ENCODE results near the gene CPED1.

Gene CPED1

DNA sequence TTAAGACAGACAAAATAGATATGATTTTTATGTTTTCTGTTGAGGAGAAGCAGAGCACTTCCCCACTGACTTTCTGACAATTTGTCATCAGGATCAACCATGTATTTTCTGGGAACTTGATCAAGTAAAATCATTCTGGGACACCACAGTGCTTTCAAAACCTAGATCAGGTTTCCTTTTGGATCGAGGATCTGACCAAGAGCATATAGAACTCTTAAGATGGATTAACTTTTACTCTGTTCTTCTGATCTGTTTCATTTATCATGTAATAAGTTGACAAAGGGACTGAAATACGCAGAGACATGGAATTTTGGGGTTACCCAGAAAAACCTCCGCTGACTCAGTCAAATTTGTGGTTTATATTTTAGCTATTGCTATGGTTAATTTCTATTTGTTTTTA lies 204.3 kb downstream of the CPED1 start:
- H3K18ac ChIP-seq (ENCODE audit: low read length) = no peak overlapping the region
- no peak overlapping the region for H3K9ac ChIP-seq (ENCODE audit: low read depth, low read length, poor library complexity)
- H3K27me3 ChIP-seq (ENCODE audit: control insufficient read depth in 3 of 3, insufficient read depth in 3 of 3, low read depth in 1 of 3, low read length in 3 of 3) = no peaks in the 10 kb centered on the region
- no peaks in the 10 kb centered on the region for H3K9me3 ChIP-seq (replicated peaks in 1 of 2; ENCODE audit: control insufficient read depth in 2 of 2, insufficient read depth in 1 of 2, low read depth in 1 of 2, low read length in 2 of 2)
- no peak overlapping the region for H3K4me2 ChIP-seq (ENCODE audit: insufficient read depth, low read length, poor library complexity, severe bottlenecking)
- H3K4me1 ChIP-seq (ENCODE audit: control insufficient read depth in 2 of 2, insufficient read depth in 1 of 2, low read depth in 1 of 2, low read length in 2 of 2) = no peaks in the 10 kb centered on the region
- no peaks in the 10 kb centered on the region for H3K79me1 ChIP-seq (ENCODE audit: low read depth, low read length)
- no peak overlapping the region for H3K27ac ChIP-seq (replicated peaks; ENCODE audit: low read length)
- H3K36me3 ChIP-seq (replicated peaks in 1 of 2; ENCODE audit: control insufficient read depth in 2 of 2, insufficient read depth in 2 of 2, low read length in 2 of 2) = no peaks in the 10 kb centered on the region
- H2AFZ ChIP-seq (ENCODE audit: low read length) = no peak overlapping the region
- no peak overlapping the region for H2AK5ac ChIP-seq (ENCODE audit: low read depth, low read length)
- H3K14ac ChIP-seq (ENCODE audit: low read length) = no peak overlapping the region
- no CpG with 5 or more reads among the region's 3 CpGs for WGBS, 2 donors (ENCODE audit: extremely low coverage in 2 of 2, insufficient read length in 2 of 2, insufficient replicate concordance in 1 of 2)
- H4K8ac ChIP-seq (ENCODE audit: low read depth, low read length) = no peak overlapping the region
- no peak overlapping the region for H2BK5ac ChIP-seq (ENCODE audit: low read length)
- H3K4ac ChIP-seq (ENCODE audit: low read length) = no peak overlapping the region
- H2BK120ac ChIP-seq (ENCODE audit: low read depth, low read length) = no peak overlapping the region
- H3K23ac ChIP-seq (ENCODE audit: low read depth, low read length, poor library complexity) = no peak overlapping the region
- DNase-seq (ENCODE audit: low spot score) = no peak
- H4K91ac ChIP-seq (ENCODE audit: low read depth, low read length, poor library complexity) = no peak overlapping the region
- no peak overlapping the region for H3K4me3 ChIP-seq (ENCODE audit: low read length in 2 of 2)
- no peak overlapping the region for H2BK15ac ChIP-seq (ENCODE audit: low read length)
- no peak overlapping the region for H2BK12ac ChIP-seq (ENCODE audit: low read length)

DNA sequence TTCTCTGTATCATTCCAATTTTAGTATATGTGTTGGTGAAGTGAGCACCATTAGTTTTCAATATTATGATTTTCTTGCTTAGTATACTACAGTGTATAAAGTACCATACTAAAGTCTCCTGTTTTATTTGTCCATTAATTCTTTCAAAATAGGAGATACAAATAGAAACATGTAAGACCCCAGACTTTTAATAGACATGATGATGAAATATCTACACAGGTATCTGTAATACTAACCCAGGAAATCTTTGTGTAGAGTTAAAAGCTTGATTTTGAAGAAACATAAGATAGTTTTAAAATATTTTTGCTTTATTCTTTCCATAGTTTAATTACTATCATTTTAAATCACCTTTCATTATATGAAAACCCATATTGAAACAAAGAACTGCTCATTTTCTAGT lies 206.5 kb downstream of the CPED1 start:
- Histone ChIP-seq H3K27ac (replicated peaks; ENCODE audit: low read length) (no peak overlapping the region), H3K36me3 (replicated peaks in 1 of 2; ENCODE audit: control insufficient read depth in 2 of 2, insufficient read depth in 2 of 2, low read length in 2 of 2) (no peaks in the 10 kb centered on the region), H3K4me1 (ENCODE audit: control insufficient read depth in 2 of 2, insufficient read depth in 1 of 2, low read depth in 1 of 2, low read length in 2 of 2) (no peaks in the 10 kb centered on the region), H3K79me1 (ENCODE audit: low read depth, low read length) (no peaks in the 10 kb centered on the region), H2BK5ac (ENCODE audit: low read length) (no peak overlapping the region), H2AFZ (ENCODE audit: low read length) (no peak overlapping the region), H3K27me3 (ENCODE audit: control insufficient read depth in 3 of 3, insufficient read depth in 3 of 3, low read depth in 1 of 3, low read length in 3 of 3) (no peaks in the 10 kb centered on the region), H3K9me3 (replicated peaks in 1 of 2; ENCODE audit: control insufficient read depth in 2 of 2, insufficient read depth in 1 of 2, low read depth in 1 of 2, low read length in 2 of 2) (no peaks in the 10 kb centered on the region), H2BK120ac (ENCODE audit: low read depth, low read length) (no peak overlapping the region), H3K4me3 (ENCODE audit: low read length in 2 of 2) (no peak overlapping the region), H3K14ac (ENCODE audit: low read length) (no peak overlapping the region), H4K8ac (ENCODE audit: low read depth, low read length) (no peak overlapping the region), H4K91ac (ENCODE audit: low read depth, low read length, poor library complexity) (no peak overlapping the region), H2AK5ac (ENCODE audit: low read depth, low read length) (no peak overlapping the region), H3K9ac (ENCODE audit: low read depth, low read length, poor library complexity) (no peak overlapping the region), H2BK12ac (ENCODE audit: low read length) (no peak overlapping the region), H3K18ac (ENCODE audit: low read length) (no peak overlapping the region), H2BK15ac (ENCODE audit: low read length) (no peak overlapping the region), H3K4me2 (ENCODE audit: insufficient read depth, low read length, poor library complexity, severe bottlenecking) (no peak overlapping the region), H3K4ac (ENCODE audit: low read length) (no peak overlapping the region), H3K23ac (ENCODE audit: low read depth, low read length, poor library complexity) (no peak overlapping the region)
- no peak for DNase-seq (ENCODE audit: low spot score)

DNA sequence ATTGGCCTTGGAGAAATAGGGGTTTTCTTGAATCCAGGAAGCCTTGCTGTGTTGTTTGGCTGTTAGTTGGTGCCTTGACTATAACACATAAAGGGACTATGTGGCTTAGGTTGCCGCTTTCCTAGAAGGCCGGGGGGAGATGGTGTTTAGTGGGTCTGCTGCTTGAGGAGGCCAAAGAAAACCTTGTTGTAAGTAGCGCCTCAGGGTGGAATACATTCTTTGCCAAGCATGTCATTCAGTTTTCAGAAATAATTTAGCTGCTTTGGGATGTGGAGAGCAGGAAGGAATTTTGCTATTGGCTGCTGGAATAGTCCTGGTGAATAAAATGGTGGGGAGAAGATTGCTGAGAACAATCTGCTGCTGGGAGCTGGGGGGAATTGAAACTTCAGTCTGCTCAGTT lies 207.4 kb downstream of the CPED1 start:
- H2AK5ac ChIP-seq (ENCODE audit: low read depth, low read length) = no peak overlapping the region
- H3K4ac ChIP-seq (ENCODE audit: low read length) = no peak overlapping the region
- no peak overlapping the region for H3K27ac ChIP-seq (replicated peaks; ENCODE audit: low read length)

DNA sequence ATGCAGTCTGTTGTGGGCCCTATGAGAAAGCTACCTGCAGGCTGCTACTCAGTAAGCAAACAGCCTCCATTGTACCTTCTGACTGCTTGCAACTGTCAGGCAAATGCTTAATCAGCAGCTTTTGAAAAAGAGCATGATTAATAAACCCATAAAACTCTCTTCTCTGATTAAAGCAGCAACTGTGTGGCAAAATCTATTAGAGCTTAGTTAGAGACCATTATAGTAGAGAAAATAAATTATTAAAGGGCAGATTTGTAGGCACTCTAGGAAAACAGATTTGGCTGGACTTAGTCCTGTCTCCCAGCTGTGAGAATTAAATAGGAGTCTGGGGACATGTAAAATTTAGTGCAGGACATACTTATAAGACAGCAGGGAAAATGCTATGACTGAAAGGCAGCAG lies 207.8 kb downstream of the CPED1 start:
- H2AFZ ChIP-seq (ENCODE audit: low read length) = no peak overlapping the region
- no peak overlapping the region for H4K8ac ChIP-seq (ENCODE audit: low read depth, low read length)
- no peaks in the 10 kb centered on the region for H3K9me3 ChIP-seq (replicated peaks in 1 of 2; ENCODE audit: control insufficient read depth in 2 of 2, insufficient read depth in 1 of 2, low read depth in 1 of 2, low read length in 2 of 2)
- no peak overlapping the region for H2BK5ac ChIP-seq (ENCODE audit: low read length)
- H3K23ac ChIP-seq (ENCODE audit: low read depth, low read length, poor library complexity) = no peak overlapping the region
- H3K14ac ChIP-seq (ENCODE audit: low read length) = no peak overlapping the region
- H3K36me3 ChIP-seq (replicated peaks in 1 of 2; ENCODE audit: control insufficient read depth in 2 of 2, insufficient read depth in 2 of 2, low read length in 2 of 2) = no peaks in the 10 kb centered on the region
- H3K27me3 ChIP-seq (ENCODE audit: control insufficient read depth in 3 of 3, insufficient read depth in 3 of 3, low read depth in 1 of 3, low read length in 3 of 3) = no peaks in the 10 kb centered on the region
- no peak overlapping the region for H2BK15ac ChIP-seq (ENCODE audit: low read length)
- H3K18ac ChIP-seq (ENCODE audit: low read length) = no peak overlapping the region
- DNase-seq (ENCODE audit: low spot score) = no peak
- no peaks in the 10 kb centered on the region for H3K79me1 ChIP-seq (ENCODE audit: low read depth, low read length)
- H3K4ac ChIP-seq (ENCODE audit: low read length) = no peak overlapping the region
- H3K27ac ChIP-seq (replicated peaks; ENCODE audit: low read length) = no peak overlapping the region
- no peak overlapping the region for H2AK5ac ChIP-seq (ENCODE audit: low read depth, low read length)
- no peak overlapping the region for H3K4me2 ChIP-seq (ENCODE audit: insufficient read depth, low read length, poor library complexity, severe bottlenecking)
- no peaks in the 10 kb centered on the region for H3K4me1 ChIP-seq (ENCODE audit: control insufficient read depth in 2 of 2, insufficient read depth in 1 of 2, low read depth in 1 of 2, low read length in 2 of 2)
- no peak overlapping the region for H3K4me3 ChIP-seq (ENCODE audit: low read length in 2 of 2)
- no peak overlapping the region for H2BK12ac ChIP-seq (ENCODE audit: low read length)
- H2BK120ac ChIP-seq (ENCODE audit: low read depth, low read length) = no peak overlapping the region
- no peak overlapping the region for H3K9ac ChIP-seq (ENCODE audit: low read depth, low read length, poor library complexity)
- H4K91ac ChIP-seq (ENCODE audit: low read depth, low read length, poor library complexity) = no peak overlapping the region

More for the DNA sequence above, 207.4 kb downstream of the CPED1 start:
- H3K9ac ChIP-seq (ENCODE audit: low read depth, low read length, poor library complexity) = no peak overlapping the region
- H3K4me2 ChIP-seq (ENCODE audit: insufficient read depth, low read length, poor library complexity, severe bottlenecking) = no peak overlapping the region
- DNase-seq (ENCODE audit: low spot score) = no peak
- no peak overlapping the region for H4K91ac ChIP-seq (ENCODE audit: low read depth, low read length, poor library complexity)
- no peak overlapping the region for H2AFZ ChIP-seq (ENCODE audit: low read length)
- no peaks in the 10 kb centered on the region for H3K4me1 ChIP-seq (ENCODE audit: control insufficient read depth in 2 of 2, insufficient read depth in 1 of 2, low read depth in 1 of 2, low read length in 2 of 2)
- H3K36me3 ChIP-seq (replicated peaks in 1 of 2; ENCODE audit: control insufficient read depth in 2 of 2, insufficient read depth in 2 of 2, low read length in 2 of 2) = no peaks in the 10 kb centered on the region
- H2BK5ac ChIP-seq (ENCODE audit: low read length) = no peak overlapping the region
- WGBS, 2 donors (ENCODE audit: extremely low coverage in 2 of 2, insufficient read length in 2 of 2, insufficient replicate concordance in 1 of 2) = no CpG with 5 or more reads among the region's 3 CpGs
- no peak overlapping the region for H2BK12ac ChIP-seq (ENCODE audit: low read length)
- H2BK15ac ChIP-seq (ENCODE audit: low read length) = no peak overlapping the region
- H3K18ac ChIP-seq (ENCODE audit: low read length) = no peak overlapping the region
- H3K27me3 ChIP-seq (ENCODE audit: control insufficient read depth in 3 of 3, insufficient read depth in 3 of 3, low read depth in 1 of 3, low read length in 3 of 3) = no peaks in the 10 kb centered on the region
- H4K8ac ChIP-seq (ENCODE audit: low read depth, low read length) = no peak overlapping the region
- no peak overlapping the region for H2BK120ac ChIP-seq (ENCODE audit: low read depth, low read length)
- H3K79me1 ChIP-seq (ENCODE audit: low read depth, low read length) = no peaks in the 10 kb centered on the region
- no peak overlapping the region for H3K14ac ChIP-seq (ENCODE audit: low read length)
- H3K4me3 ChIP-seq (ENCODE audit: low read length in 2 of 2) = no peak overlapping the region
- no peak overlapping the region for H3K23ac ChIP-seq (ENCODE audit: low read depth, low read length, poor library complexity)
- no peaks in the 10 kb centered on the region for H3K9me3 ChIP-seq (replicated peaks in 1 of 2; ENCODE audit: control insufficient read depth in 2 of 2, insufficient read depth in 1 of 2, low read depth in 1 of 2, low read length in 2 of 2)
